GM19397 (cell line): Measurements from ENCODE around the gene STX5.
A peak's percentile ranks its signal among the peaks of the same experiment; 100 is the strongest.
"Not testable (repeated sequence)": the region's sequence is repeated elsewhere in the genome, so short reads cannot be mapped to it uniquely, and the experiment has no call there.

Source experiments
- ATAC-seq: cut with Tn5 transposase; IDR thresholded peaks from one replicate; pipeline ENCODE4 v1.9.1; 2021; ENCODE audit warnings: mild to moderate bottlenecking, moderate library complexity; ENCODE audit not compliant: unreplicated experiment

The STX5 gene

DNA sequence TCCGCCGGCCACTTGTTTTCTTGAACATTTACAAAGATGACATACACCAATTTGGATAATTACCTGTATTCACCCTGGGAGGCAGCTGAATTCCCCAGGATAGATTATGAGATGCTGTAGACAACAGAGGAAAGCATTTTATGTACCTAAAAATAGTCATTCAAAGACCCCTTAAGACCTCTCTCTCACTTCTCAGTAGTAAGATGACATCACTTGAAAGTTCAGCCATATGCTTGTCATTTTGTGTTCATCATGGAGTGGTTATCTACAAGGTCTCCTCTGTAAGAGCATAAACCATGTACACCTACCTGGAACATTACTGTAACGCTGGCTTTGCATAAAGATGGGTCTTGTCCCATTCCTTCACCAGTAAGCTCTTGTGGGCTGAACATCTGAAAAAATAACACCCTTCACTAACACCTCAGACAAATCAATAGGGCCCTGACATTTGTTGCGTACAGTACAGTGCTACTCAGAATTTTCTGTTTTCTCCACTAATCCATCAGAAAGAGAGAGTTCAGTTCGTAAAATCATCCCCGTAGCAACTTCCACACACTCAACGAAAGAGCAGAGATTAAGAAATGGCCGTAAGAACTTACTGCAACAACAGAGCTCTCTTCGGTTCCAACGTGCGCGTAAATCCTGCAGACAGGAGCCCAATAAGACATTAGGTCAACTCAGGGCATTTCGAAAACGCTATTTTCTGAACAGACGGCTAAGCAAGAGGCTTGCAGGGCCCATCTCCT is 23.1 kb upstream of the STX5 start:
- no peak for ATAC-seq

DNA sequence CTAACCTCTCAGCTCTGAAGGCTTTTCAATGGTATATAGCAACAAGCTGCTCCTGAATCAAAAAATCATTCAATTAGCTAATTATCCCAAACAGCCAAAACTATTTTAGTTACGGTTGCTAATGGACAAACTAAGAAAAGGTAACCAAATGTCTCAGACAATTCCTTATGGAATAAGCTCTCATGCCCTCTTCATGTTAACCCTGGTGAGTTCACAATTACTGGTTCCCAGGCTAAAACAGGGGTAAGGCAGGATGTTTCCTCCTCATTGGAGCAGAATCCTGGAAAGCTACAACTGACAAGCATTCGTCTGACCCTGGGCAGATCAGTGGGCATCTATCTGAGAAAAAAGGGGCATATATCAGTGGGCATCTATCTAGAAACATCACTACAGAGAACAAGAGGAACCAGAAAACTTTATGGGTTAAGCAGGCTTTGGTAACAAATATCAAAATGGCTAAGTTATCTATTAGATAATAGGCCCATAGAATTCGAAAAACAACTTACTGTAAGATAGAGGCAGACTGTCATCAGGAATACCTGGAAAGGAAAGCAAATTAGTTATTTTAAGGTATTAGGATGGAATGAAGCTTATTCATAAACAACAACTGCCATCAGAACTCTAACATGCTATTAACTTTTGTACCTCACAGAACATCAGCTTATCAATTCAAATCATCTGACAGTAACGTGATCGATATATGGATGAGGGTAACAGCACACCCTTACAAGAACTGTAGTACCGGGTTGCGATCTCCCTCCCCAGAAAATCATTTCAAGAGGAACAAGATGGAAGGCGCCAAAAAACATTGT is 22.4 kb upstream of the STX5 start:
- no peak for ATAC-seq

GRCh38 chr11:62853279-62853965 is 21.6 kb upstream of the STX5 start:
- no peak for ATAC-seq

GRCh38 chr11:62852523-62853188 is 20.8 kb upstream of the STX5 start:
- ATAC-seq: no peak

- ATAC-seq: no peak
Observed at GRCh38 chr11:62851807-62852522, 20.1 kb upstream of the STX5 start.

DNA sequence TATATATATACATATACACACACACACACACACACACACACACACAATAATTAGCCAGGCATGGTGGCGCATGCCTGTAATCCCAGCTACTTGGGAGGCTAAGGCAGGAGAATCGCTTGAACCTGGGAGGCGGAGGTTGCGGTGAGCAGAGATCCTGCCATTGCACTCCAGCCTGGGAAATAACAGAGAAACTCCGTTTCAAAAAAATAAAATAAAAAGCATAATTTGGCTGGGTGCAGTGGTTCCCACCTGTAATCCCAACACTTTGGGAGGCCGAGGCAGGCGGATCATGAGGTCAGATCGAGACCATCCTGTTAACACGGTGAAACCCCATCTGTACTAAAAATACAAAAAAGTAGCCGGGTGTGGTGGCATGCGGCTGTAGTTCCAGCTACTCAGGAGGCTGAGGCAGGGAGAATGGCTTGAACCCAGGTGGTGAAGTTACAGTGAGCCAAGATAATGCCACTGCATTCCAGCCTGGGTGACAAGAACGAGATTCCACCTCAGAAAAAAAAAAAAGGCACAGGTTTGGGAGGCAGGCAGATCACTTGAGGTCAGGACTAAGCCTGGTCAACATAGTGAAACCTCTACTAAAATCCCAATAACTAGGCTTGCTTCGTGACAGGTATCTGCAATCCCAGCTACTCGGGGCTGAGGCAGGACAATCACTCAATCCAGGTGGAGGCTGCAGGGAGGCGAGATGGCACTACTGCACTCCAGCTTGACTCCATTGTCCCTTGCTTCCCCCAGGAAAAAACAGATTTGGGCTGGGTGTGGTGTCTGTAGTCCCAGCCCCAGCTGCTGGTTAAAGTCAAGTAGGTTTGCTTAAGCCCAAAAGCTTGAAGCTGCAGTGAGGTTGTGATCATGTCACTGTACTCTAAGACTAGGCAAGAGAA is 19.3 kb upstream of the STX5 start:
- no peak for ATAC-seq

DNA sequence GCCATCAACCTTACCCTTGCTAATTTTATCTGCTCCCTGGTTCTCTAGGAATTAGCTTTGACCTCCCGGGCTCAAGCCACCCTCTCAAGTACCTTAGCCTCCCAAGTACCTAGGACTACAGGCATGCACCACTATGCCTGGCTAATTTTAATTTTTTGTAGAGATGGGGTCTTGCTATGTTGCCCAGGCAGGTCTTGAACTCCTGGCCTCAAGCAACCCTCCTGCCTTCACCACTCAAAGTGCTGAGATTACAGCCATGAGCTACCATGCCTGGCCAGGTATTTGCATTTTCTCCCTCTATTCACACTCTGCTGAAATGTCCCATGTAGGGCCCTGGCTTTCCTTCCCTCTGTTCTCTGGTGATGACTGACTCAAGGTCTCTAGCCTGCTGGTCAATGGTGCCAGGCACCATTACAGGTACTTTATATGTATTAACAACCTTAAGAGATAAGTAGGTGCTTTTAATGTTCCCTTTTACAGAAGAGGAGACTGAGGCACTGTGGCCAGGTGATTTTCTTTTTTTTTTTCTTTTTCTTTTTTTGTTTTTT is 16.0 kb upstream of the STX5 start:
- ATAC-seq: no peak

- ATAC-seq: no peak
Observed at GRCh38 chr11:62846177-62846576, 14.3 kb upstream of the STX5 start.

- no peak for ATAC-seq
Observed at GRCh38 chr11:62844154-62844553, 12.3 kb upstream of the STX5 start.

DNA sequence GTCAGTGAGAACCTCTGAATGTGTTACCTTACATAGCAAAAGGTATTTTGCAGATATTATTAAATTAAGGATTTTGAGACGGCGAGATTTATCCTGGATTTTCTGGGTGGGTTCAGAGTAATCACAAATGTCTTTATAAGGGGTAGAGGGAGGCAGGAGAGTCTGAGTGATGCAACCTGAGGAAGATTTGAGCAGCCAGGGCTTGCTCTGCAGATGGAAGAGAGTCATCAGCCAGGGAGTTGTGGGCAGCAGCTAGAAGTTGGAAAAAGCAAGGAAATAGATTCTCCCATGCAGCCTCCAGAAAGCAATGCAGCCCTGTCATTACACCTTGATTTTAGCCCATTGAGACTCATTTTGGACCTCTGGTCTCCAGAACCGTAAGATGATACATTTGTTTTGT is 11.6 kb upstream of the STX5 start:
- ATAC-seq: no peak

DNA sequence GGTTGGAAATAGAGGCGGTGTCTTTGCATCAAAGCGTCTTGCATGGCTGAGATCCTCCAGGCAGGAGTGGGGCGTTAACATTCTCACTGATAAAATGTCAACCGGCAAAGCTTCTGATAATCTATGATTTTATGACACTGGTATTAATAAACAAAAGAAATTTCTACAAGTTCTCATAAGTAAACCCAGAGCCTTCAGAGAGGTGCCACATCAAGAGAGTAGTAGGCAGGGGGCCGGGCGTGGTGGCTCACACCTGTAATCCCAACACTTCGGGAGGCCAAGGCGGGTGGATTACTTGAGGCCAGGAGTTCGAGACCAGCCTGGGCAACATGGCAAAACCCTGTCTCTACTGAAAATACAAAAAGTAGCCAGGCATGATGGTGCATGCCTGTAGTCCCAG is 11.0 kb upstream of the STX5 start:
- not testable (repeated sequence) for ATAC-seq

GRCh38 chr11:62842171-62842741 is 10.4 kb upstream of the STX5 start:
- no peak for ATAC-seq

DNA sequence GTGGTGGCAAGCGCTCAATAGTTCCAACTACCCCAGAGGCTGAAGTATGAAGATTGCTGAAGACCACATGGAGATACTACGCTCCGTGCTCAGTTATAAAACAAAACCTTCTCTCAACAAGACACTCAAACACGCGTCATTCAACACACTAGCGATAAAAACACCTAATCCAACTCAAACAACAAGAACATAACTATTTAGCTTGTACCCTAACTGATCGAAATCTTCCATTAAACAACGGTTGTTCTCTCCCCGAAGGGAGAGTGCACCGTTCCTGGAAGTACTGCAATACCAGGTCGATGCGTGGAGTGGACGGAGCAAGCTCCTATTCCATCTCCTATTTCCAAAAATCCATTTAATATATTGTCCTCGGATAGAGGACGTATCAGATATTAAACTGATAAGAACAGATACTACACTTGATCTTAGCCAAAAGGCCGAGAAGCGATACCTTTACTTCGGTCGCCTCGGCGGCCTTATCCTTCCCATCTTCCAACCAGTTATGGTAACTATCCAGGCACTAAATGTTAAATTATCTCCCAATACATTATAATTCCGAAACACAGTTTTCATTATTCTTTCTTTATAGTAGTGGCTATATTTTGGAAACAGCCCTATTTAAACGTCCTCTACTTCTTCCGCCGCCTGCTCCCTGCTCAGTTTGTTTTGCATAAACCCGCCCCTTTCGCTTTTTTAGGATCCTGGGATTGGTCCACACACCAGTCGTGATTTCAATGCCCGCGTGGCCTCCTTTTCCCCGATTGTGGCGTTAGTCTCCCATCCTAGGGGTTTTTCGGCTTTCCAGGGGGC is 9.7 kb upstream of the STX5 start:
- ATAC-seq: peak; percentile 45

- ATAC-seq: not testable (repeated sequence)
Observed at GRCh38 chr11:62840721-62841360, 9.0 kb upstream of the STX5 start.

- ATAC-seq: peak; percentile 49
Observed at GRCh38 chr11:62839050-62839945, 7.4 kb upstream of the STX5 start, which contains the start of gene WDR74. WDR74 (minus strand) TSS chr11:62839590; CDS start chr11:62839570, 20 bp downstream.

DNA sequence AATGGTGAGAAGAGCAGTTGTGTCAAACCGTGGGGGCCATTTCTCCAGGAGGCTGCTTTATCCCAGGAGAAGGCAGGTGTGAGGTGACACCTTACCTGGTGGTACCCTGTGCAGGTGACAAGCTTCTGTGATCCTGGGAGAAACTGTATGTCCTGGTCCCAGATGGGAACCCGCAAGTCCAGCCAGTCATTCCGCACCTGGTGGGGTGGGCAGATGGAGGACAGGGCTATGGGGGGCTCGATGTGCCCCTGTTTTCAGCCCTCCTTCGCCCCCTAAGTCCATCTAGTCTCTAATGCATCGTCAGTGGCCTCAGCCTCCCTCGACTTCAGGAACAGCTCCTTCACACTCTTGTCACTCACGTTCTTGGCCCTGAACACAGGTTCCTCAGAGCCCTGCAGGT is 3.5 kb upstream of the STX5 start:
- ATAC-seq: no peak
